AG20443 (cell line): Measurements from ENCODE around the gene TERT.
"Not testable (repeated sequence)": the region's sequence is repeated elsewhere in the genome, so short reads cannot be mapped to it uniquely, and the experiment has no call there.

Source experiments
- DNase-seq: peaks from one replicate; pipeline ENCODE4 v3.0.0; 2012; ENCODE audit warnings: low spot score, mixed read lengths

The TERT gene

DNA sequence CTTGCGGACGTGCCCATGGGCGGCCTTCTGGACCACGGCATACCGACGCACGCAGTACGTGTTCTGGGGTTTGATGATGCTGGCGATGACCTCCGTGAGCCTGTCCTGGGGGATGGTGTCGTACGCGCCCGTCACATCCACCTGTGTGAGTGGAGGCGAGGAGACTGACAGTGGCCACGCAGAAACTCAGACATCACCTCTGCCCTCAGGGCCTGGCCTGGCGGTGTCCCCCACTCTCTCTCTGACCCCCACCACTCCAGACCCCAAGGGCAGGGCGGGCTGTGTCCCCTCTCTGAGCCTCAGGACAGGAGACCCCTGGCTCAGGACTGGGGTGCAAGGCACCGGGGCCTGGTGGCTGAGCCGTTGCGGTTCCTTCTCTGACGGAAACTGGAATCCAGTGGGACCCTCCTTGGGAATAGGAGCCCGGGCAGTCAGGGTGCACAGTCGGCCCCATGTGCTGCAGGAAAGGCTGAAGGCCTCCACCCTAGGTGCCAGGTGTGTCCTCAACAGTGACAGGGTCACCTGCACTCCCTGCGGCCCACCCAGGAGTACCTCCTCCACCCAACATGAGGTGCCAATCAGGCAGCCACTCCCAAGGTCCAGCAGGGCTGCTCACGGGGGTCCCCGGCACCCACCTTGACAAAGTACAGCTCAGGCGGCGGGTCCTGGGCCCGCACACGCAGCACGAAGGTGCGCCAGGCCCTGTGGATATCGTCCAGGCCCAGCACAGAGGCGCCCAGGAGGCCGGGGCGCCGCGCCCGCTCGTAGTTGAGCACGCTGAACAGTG is 16.0 kb downstream of the TERT start:
- DNase-seq: no peak

DNA sequence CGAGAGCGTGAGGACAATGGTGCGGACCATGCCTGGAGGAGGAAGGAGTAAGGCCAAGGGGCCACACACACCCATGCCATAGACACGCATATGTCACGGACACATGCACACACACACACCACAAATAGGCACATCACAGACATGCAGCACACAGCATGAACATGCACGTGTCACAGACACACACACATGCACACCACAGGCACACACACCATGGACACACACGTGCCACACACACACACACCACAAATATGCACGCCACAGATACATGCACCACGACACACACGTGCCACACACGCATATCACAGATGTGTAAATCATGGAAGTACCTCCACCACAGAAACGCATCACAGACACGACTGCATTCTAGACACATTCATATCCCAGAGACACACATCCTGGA is 16.7 kb downstream of the TERT start:
- no peak for DNase-seq

DNA sequence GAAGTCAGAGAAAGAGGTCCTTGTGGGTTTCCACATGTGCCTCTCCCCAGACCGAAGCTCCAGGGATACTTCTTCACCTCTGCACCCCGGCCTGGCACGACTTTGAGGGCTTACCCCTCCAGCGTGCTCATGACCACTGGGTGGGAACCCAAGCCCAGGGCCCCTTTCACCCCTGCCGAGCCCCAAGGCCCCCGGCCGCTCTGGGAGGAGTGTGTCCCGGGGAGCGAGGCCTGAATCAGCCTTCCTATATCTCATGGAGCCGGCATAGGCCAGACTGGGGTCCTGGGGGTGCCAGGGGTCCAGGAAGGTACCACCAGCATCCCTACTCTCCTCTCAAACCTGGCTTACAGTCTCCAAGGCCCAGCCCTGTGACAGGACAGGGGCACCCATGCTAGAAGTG is 17.1 kb downstream of the TERT start:
- no peak for DNase-seq

DNA sequence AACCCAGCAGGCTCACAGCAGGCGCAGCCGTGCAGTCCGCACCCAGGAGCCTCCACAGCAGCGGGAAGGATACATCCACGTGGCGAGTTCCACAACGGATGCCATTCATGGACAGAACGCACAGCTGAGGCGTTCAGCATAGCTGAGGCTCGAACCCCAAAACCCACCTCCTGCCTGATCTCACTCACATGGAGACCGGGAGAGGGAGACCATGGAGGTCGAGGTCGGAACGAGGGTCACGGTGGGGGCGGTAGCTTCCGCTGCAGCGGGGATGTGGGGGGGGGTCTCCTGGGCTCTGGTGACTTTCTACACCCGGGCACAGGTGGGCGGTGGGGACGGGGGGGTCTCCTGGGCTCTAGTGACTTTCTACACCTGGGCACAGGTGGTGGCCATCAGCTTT is 17.5 kb downstream of the TERT start:
- no peak for DNase-seq

DNA sequence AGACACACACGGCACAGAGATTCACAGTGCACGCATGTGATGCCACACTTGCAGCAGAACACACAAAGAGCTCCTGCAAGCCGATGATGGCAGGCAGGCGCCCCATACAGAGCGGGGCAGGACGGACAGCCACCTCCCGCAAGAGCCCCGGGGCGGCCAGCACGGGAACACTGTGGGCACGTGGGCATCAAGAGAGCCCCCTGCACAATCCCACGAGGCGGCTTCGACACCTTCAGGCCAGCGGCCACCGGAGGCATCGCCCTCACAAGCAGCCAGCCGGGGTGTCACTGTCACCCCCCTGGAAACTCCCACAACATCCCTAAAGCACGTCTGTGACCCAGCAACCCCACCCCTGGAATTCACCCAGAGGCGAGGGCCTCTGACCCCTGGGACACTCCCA is 17.9 kb downstream of the TERT start:
- no peak for DNase-seq

DNA sequence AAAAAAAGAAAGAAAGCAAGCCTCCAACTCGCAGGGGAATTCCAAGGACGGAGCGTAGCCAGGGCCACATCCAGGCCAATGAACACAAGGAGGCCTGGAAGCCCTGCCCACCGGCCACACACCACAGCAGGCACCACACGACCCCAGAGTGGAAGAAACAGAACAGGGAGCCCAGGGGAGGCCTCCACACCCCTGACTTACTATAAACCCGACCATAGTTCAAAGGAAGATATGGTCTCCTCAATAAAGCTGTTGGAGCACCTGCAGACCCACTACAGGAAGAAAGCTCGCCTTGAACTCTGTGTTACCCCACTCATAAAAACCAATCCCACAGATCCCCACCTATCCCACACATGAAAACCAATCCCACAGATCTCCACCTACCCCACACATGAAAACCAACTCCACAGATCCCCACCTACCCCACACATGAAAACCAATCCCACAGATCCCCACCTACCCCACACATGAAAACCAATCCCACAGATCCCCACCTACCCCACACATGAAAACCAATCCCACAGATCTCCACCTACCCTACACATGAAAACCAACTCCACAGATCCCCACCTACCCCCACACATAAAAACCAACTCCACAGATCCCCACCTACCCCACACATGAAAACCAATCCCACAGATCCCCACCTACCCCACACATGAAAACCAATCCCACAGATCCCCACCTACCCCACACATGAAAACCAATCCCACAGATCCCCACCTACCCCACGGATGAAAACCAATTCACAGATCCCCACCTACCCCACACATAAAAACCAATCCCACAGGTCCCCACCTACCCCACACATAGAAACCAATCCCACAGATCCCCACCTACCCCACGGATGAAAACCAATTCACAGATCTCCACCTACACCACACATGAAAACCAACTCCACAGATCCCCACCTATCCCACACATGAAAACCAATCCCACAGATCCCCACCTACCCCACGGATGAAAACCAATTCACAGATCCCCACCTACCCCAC is 19.2 kb downstream of the TERT start:
- DNase-seq: not testable (repeated sequence)

DNA sequence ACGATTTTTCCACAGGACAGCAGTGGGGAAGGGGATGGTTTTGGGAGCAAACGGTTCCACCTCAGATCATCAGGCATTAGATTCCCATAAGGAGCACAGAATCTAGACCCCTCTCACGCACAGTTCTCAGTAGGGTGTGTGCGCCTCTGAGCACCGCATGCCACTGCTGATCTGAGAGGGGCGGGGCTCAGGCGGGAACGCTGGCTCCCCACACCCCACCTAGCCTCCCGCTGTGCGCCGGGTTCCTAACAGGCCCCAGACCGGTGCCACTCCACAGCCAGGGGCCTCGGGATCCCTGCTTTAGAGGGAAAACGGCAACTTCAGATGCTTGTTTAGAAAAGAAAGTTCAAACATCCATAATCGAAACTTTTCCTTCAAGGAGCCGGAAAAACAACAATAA is 20.4 kb downstream of the TERT start:
- no peak for DNase-seq

DNA sequence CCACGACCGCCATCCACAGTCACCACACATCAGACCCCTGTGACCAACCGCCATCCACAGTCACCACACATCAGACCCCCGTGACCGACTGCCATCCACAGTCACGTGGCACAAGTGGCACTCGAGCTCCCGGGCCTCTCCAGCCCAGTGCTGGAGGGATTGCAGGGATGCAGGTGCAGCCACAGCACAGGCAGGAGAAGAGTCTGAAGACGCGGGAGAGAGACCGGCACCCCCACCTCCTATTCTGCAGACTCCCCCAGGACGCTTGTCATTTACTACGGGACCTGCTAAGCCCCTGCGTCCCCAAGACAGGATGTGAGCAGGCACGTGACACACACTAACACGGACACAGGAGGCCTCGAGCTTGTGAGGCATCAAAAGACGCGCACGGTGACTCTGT is 21.1 kb downstream of the TERT start:
- DNase-seq: no peak

DNA sequence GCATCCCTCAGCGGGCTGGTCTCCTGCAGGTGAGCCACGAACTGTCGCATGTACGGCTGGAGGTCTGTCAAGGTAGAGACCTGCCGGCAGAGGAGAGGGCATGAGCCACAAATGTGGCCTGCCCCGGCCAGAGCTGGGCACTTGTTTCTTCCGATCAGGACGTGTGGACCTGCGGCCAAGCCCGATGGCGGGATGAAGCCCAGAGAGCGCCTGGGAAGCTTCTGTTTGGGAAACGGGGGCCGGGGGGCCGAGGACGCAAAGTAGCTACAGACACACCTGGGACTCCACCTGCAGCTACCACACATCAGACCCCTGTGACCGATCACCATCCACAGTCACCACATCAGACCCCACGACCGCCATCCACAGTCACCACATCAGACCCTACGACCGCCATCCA is 22.7 kb downstream of the TERT start:
- no peak for DNase-seq

DNA sequence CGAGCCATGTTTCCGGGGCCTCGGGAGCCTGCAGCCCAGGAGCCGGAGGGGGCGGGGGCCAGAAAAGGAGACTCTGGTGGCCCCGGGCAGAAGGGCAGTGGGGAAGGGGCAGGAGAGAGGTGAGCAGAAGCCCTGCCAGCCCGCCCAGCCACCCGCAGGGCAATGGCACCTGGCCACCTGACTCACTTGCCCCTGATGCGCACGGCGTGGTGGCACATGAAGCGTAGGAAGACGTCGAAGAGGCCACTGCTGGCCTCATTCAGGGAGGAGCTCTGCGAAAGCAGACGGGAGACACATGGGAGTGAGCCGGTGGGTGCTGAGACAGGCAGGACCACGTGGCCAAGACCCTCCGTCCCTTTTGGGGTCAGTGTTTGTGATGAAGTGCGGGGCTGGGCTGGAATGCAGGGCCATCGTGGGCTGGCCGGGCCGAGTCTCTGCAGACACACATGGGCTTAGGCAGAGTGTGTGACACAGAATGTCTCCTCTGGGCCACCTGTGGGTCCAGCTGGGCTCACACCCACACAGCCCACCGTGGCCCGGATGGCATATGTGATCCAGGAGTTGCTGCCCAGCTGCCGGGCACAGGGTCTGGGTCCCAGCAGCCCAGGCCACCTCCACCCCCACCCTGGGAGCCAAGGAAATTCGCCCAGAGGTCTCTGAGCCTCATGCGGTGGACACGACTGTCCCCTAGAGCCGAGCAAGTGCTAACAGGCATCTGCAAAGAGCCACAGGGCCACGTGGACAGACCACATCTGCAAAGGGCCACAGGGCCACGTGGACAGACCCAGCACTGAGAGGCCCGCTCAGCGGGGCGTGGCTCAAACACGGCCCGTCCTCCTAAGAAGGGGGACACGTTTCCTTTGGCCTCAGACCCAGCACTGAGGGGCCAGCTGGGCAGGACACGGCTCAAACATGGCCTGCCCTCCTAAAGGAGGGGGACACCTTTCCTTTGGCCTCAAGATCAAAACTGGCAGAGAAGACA is 23.6 kb downstream of the TERT start:
- DNase-seq: no peak

DNA sequence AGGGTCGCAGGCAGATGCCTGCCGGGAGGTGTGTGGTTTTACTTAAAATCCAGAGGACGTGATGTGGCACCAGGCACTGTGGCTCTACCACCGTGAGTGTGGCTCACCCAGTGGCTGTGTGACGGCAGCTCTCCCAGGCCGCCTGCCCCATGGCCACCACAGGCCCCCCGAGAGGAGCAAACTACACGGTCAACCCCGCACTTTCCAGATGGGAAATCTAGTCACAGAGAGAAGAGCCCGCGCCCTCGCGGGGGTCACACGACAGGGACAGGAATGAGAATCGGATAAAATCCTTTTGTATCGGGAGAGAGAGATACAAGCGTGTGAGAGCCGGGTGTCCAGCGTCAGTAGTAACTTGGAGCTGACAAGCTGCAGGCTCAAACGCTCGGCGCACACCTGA is 24.4 kb downstream of the TERT start:
- no peak for DNase-seq

DNA sequence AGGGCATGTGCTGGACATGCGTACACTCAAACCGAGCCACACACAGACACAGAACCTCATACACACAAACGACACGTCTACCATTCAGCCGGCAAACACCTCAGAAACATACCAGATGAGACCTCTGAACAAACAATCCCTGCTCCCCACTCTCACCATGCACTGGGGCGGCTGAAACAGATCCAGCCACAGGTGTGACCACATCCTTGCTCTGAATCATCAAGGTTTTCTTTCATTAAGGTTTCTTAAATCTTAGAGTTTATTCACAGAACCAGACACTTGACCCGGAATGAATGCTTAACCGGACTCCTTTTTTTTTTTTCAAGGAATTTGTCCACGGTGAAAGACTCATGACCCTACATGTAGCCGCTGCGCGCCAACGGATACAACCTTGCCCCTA is 26.2 kb downstream of the TERT start:
- no peak for DNase-seq

DNA sequence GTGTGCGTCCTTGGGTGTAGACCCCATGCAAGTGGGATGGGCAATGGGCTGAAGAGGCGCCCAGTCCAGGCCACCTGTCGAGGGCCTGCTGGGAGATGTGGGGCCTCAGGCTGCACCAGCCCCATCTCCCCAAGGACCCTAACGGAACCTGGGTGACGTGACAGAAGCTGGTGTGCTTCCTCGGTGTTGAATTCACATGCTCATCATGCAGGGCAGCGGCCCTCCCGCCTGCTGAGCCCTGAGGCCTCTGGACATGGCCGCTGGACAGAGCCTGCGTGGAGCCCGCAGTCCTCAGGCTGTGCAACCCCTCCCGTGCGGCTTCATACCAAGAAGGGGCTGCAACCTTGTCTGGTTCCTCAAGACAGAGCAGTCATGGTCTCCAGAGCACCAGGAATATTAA is 26.8 kb downstream of the TERT start:
- DNase-seq: no peak

DNA sequence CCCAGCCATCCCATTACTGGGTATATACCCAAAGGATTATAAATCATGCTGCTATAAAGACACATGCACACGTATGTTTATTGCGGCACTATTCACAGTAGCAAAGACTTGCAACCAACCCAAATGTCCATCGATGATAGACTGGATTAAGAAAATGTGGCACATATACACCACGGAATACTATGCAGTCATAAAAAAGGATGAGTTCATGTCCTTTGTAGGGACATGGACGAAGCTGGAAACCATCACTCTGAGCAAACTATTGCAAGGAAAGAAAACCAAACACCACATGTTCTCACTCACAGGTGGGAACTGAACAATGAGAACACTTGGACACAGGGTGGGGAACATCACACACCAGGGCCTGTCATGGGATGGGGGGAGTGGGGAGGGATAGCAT is 27.4 kb downstream of the TERT start:
- not testable (repeated sequence) for DNase-seq

DNA sequence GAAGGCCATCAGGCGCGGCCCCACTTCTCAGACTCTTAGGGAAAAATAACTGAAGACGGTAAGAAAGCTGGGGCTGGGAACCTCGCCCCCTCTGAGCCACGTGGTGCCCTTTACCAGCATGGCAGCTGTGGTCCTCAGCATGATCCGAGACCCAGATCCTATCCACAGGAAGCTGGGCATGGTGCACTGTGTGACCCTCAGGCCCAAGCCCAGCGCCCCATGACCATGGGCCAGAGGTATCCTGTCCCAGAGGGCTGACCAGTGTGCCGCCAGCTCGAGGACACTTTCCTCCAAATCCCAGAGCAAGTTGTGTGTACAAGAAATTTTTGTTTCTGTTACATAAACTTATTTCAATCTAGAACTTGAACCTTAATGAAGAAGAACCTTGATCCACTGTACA is 28.1 kb downstream of the TERT start:
- DNase-seq: no peak

DNA sequence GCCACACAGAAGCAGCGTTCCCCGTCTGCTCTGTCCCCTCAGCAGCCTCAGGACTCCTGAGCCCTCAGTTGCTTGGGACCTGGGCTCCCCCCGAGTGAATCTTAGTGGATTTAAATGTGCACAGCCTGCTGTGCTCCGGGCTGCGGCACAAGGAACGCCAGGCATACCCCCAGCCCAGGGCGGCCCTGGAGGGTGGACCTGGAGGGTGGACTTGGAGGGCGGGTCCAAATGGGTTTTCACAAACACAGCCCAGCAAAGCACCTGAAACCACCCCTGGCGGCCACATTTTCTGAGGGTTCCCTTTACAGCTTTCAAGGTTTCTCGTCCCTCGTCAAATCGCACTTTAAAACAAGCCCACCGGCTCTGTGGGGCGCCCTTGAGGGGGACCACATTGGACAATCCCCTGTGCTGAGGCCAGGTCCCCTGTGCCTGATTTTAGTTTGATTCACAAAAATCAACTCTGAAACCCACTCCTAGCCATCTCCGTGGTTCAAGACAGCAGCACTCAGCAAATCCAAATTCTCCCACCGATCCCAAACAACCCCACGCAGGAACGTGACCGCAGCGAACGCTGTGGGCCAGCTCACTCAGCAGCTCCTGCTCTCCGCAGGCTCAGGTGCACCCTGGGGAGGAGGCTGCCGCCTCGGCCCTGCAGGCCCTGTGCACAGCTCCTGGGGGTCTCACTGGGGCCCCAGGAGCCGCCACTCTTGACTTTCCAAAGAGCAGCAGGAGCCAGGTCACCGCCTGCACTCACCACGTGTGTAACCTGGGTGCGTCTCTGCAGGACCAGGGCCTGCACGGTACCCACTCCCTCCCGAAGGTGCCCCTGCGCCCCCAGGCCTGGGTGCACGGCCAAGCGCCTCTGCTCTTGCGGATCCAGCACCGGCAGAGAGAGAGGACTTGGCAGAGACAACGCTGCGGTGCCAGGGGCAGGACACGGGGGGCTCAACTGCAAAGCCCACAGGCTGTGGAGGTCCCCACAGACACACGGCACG is 29.1 kb downstream of the TERT start:
- DNase-seq: no peak

DNA sequence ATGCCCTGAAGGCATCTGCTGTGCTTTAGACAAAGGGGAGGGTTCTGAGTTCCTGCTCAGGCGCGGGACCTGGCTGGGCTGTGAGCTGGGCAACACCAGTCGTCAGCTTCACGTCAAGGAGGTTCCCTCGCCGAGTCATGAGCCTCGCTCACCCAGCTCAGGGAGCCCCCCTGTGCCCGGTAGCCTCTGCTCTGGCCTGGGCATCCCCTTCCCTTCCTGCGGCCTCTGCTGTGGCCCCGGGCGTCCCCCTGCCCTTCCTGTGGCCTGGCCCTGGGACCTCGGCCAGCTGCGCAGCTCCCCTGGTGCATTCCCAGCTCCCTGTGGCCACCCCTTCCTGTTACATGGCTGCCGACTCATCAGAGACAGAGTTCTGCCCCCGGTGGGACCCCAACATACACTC is 29.8 kb downstream of the TERT start:
- no peak for DNase-seq

DNA sequence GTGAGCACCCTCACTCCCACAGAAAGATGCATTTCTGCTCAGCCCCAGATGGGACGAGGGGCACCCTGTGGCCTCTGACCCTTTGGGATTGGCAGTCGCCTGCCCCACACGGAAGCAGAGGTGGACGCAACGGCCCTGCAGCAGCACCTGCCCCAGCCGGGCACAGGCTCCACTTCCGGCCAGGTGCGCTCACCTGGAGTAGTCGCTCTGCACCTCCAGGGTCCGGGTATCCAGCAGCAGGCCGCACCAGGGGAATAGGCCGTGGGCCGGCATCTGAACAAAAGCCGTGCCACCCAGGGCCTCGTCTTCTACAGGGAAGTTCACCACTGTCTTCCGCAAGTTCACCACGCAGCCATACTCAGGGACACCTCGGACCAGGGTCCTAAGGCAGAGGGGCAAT is 30.7 kb downstream of the TERT start:
- no peak for DNase-seq

DNA sequence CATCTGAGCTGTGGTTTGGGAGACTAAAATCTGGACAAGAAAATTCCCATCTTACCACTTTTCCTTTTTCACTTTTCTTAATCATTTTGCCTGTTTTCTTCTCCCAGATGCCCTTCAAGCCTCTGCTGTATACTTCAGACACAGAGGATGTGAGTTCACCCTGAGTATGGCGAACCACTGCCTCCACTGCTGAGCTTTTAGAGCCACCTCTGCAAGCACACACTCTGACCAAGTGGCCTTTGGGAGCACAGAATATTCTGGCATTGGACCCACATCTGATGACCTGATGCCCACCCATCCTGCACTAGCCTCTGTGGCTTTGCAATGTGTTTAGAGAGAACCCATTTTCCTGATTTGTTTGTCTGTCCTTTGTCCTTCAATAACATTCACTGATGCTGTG is 32.5 kb downstream of the TERT start:
- no peak for DNase-seq

DNA sequence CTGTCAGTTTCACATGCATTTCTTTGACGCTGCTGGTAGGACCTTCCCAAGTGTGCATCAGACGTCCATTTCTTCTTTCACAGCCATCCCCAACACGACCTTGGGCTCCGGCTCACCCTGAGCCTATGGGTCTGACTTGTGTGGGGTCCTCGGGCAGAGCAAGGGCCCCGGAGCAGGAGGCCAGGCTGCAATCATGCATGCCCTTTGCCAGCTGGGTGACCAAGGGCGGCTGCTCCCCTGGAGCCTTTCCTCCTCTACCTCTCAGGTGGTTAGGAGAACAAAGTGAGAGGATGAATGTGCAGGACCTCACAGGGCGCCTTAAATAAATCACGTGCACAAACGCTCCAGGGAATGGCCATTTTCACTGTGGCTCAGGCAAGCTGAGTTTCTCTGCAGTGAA is 33.2 kb downstream of the TERT start:
- DNase-seq: no peak
